HFF-Myc (cell line): ENCODE data around the gene ELMO1.

Experiments
- DNase-seq: peaks from one replicate; pipeline ENCODE4 v3.0.0-alpha.2; 2011; ENCODE audit warnings: low read depth; ENCODE audit errors: extremely low read depth
- H3K4me3 ChIP-seq: replicated peaks from 2 replicates; pipeline ENCODE4 v1.5.1; 2011; ENCODE audit warnings: low read depth, mild to moderate bottlenecking, control low read depth, low read length
- CTCF ChIP-seq: IDR thresholded peaks from 2 replicates; pipeline ENCODE4 v1.5.1; 2012; ENCODE audit warnings: mild to moderate bottlenecking, low read depth, low read length, control low read depth; ENCODE audit errors: missing control alignments

The ELMO1 gene

GRCh38 chr7:37218956-37219355, 229.7 kb downstream of the ELMO1 start:
- no peak for TF ChIP-seq CTCF
- no peak overlapping the region for H3K4me3 ChIP-seq
- no peak for DNase-seq

GRCh38 chr7:37216923-37217322, 231.7 kb downstream of the ELMO1 start:
- TF ChIP-seq CTCF = no peak
- H3K4me3 ChIP-seq = no peak overlapping the region
- no peak for DNase-seq

- no peak overlapping the region for H3K4me3 ChIP-seq
- TF ChIP-seq CTCF = no peak
- no peak for DNase-seq
Measured at GRCh38 chr7:37216156-37216852, 232.4 kb downstream of the ELMO1 start.

GRCh38 chr7:37215290-37215923, 233.3 kb downstream of the ELMO1 start:
- no peak for TF ChIP-seq CTCF
- no peak overlapping the region for H3K4me3 ChIP-seq
- no peak for DNase-seq

GRCh38 chr7:37212556-37212955, 236.1 kb downstream of the ELMO1 start:
- no peak for TF ChIP-seq CTCF
- no peak overlapping the region for H3K4me3 ChIP-seq
- no peak for DNase-seq

- no peak for TF ChIP-seq CTCF
- H3K4me3 ChIP-seq = no peak overlapping the region
- DNase-seq = no peak
Measured at GRCh38 chr7:37212051-37212450, 236.6 kb downstream of the ELMO1 start.
